CD4-positive, alpha-beta T cell (primary cell): Measurements from ENCODE around the gene TOB2. TPM values are rescaled to one million over a fixed set of nuclear protein-coding genes. Genes with fewer than 3 reads are reported as not detected.
A peak's percentile ranks its signal among the peaks of the same experiment; 100 is the strongest.

ENCODE experiments used
- ATAC-seq: fragments of 200-7000 bp; cut with Tn5 transposase; one replicate; pipeline ENCODE4 v1.10.0; 2022; ENCODE audit warnings: mild to moderate bottlenecking; ENCODE audit not compliant: poor library complexity
- CTCF ChIA-PET: fragments of 350-600 bp; sonication (Branson Sonifier 250); formaldehyde crosslinking; loops from one replicate; lab custom pipeline; 2021; ENCODE audit warnings: antibody characterized with exemption, inconsistent platforms; lab: Charles Lee
- POLR2A ChIA-PET: fragments of 350-600 bp; sonication (Branson Sonifier 250); formaldehyde crosslinking; loops from one replicate; lab custom pipeline; 2021; ENCODE audit warnings: antibody characterized with exemption, inconsistent platforms; lab: Charles Lee
- DNase-seq, 14 experiments: peaks; one replicate each; pipeline ENCODE4 v3.0.0-alpha.2; 2013 to 2020; ENCODE audit warnings: mixed read lengths in 2 of 14
- H3K27ac ChIP-seq, 2 donors: one replicate each; pipeline versions ENCODE4 v1.5.1 to v1.7.0; 2013; ENCODE audit warnings: low read length in 2 of 2, low read depth in 1 of 2, mild to moderate bottlenecking in 1 of 2
- H3K27me3 ChIP-seq, 2 experiments: 1 replicate in 1 of 2; 2 replicates in 1 of 2; pipeline versions ENCODE4 v1.6.1 to v1.7.0; 2013; ENCODE audit warnings: low read length in 2 of 2, control low read depth in 1 of 2, mild to moderate bottlenecking in 1 of 2, moderate library complexity in 1 of 2; ENCODE audit not compliant: insufficient read depth in 2 of 2, control insufficient read depth in 1 of 2
- H3K36me3 ChIP-seq: one replicate; pipeline ENCODE4 v1.6.1; 2013; ENCODE audit warnings: low read length, control low read depth; ENCODE audit not compliant: insufficient read depth
- H3K4me1 ChIP-seq: one replicate; pipeline ENCODE4 v1.6.1; 2013; ENCODE audit warnings: low read length, control low read depth; ENCODE audit not compliant: insufficient read depth
- H3K4me3 ChIP-seq: one replicate; pipeline ENCODE4 v1.5.1; 2013; ENCODE audit warnings: mild to moderate bottlenecking, low read length, moderate library complexity
- H3K9me3 ChIP-seq, 2 experiments: 1 replicate in 1 of 2; 2 replicates in 1 of 2; pipeline versions ENCODE4 v1.6.1 to v1.7.0; 2013; ENCODE audit warnings: low read length in 2 of 2, mild to moderate bottlenecking in 2 of 2, control low read depth in 1 of 2, moderate library complexity in 1 of 2; ENCODE audit not compliant: control insufficient read depth in 1 of 2, insufficient read depth in 1 of 2
- H3K27ac Mint-ChIP-seq: one replicate; pipeline ENCODE4 v1.8.0; 2020; ENCODE audit warnings: mixed read lengths
- H3K27me3 Mint-ChIP-seq: one replicate; pipeline ENCODE4 v1.8.0; 2021; ENCODE audit warnings: mixed read lengths
- H3K36me3 Mint-ChIP-seq: one replicate; pipeline ENCODE4 v1.8.0; 2021; ENCODE audit warnings: low read depth, mixed read lengths
- H3K4me1 Mint-ChIP-seq: one replicate; pipeline ENCODE4 v1.8.0; 2021; ENCODE audit warnings: low read depth, mixed read lengths
- H3K4me3 Mint-ChIP-seq: one replicate; pipeline ENCODE4 v1.8.0; 2020; ENCODE audit warnings: mild to moderate bottlenecking, mixed read lengths
- H3K9me3 Mint-ChIP-seq: one replicate; pipeline ENCODE4 v1.8.0; 2020; ENCODE audit warnings: mixed read lengths
- CTCF ChIP-seq: fragments of 200-600 bp; IDR thresholded peaks from one replicate; pipeline ENCODE4 v1.8.0; 2022; ENCODE audit warnings: antibody characterized with exemption, mild to moderate bottlenecking
- intact Hi-C, 2 experiments: fragments of 100-400 bp; cut with DNase I in 1 of 2; cut with micrococcal nuclease in 1 of 2; formaldehyde crosslinking; loops; one replicate each; pipeline versions ENCODE4 v1.15.1 to v1.9.0; 2023 to 2025; cut with DNase I, micrococcal nuclease
- total RNA-seq, 174 experiments: library from RNA in 2 of 174; stranded (reverse) in 2 of 174; gene quantifications; one replicate each; pipeline ENCODE4 v1.2.3 and lab custom pipeline; 2021 to 2026

TOB2 gene
- total RNA-seq, 2 experiments from 2014 or later = 21.0 to 26.7 TPM

DNA sequence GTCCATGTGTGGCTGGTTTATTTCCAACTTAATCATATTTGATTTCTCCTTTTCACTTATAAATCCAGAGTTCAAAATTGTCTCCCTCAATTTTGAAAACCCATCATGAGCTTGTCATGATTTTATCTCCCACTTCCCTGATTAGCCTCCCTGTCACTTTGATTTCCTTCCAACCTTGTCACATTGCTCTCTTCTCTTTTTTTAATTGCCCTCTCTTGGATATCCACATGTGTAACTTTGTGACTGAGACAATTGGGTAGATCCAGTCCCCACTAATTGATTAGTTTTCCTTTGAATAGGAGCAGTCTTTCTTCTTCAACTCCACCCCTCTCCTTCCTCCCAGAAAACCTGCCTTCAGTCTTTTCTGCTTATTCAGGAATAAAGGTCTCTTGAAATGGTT, 62.5 kb downstream of the TOB2 start:
- Histone ChIP-seq H3K9me3 (no peaks in the 10 kb centered on the region), H3K4me3 (no peak overlapping the region), H3K4me1 (peaks cover 20% of the 10 kb centered on the region), H3K27ac (no peak overlapping the region), H3K36me3 (peaks cover 16% of the 10 kb centered on the region), H3K27me3 (no peaks in the 10 kb centered on the region)
- no peak for TF ChIP-seq CTCF
- H3K9me3 Mint-ChIP-seq = no peaks in the 10 kb centered on the region
- peaks cover 10% of the 10 kb centered on the region for H3K36me3 Mint-ChIP-seq
- peaks cover 31% of the 10 kb centered on the region for H3K4me1 Mint-ChIP-seq
- intact Hi-C loops = loop anchor here (5.0 kb wide), 3 partner anchors 82 to 527 kb away; partner anchors contain the start of genes L3MBTL2 (in 1 of the 2), ST13 (in 1 of the 2), XPNPEP3 (in 1 of the 2) and ZC3H7B (in 1 of the 2)
- H3K27ac Mint-ChIP-seq = peak overlapping the region; percentile 99
- H3K27me3 Mint-ChIP-seq = no peaks in the 10 kb centered on the region
- CTCF ChIA-PET = no interaction called here
- DNase-seq (no peak), ATAC-seq (no peak)
- POLR2A ChIA-PET = interaction anchor here (4.7 kb wide), 1 partner anchor 63 kb away, joined by 65 read pairs; the partner anchor contains the start of gene TOB2
- H3K4me3 Mint-ChIP-seq = peak overlapping the region; percentile 58

Other genes starting within 250 kb of the TOB2 start
- gene L3MBTL2, start 241.5 kb downstream of the TOB2 start, total RNA-seq = 10 to 100 TPM; 16.4 to 17.5 TPM
- 1 to 10 TPM; 1.7 to 1.8 TPM for gene CHADL, start 205.9 kb downstream of the TOB2 start, total RNA-seq
- 100 to 1,000 TPM; 163 to 172 TPM for gene RANGAP1, start 160.6 kb downstream of the TOB2 start, total RNA-seq
- gene ZC3H7B, start 145.3 kb downstream of the TOB2 start, total RNA-seq = 10 to 100 TPM; 29.5 to 32.7 TPM
- 1 to 10 TPM; 2.4 to 2.6 TPM for gene TEF, start 64.9 kb downstream of the TOB2 start, total RNA-seq
- gene PHF5A, start 21.9 kb upstream of the TOB2 start, total RNA-seq = 10 to 100 TPM; 41.3 to 44.2 TPM
- 10 to 100 TPM; 69.5 to 71.9 TPM for gene ACO2, start 22.3 kb upstream of the TOB2 start, total RNA-seq
- 10 to 100 TPM; 13.4 to 17.3 TPM for gene POLR3H, start 97.7 kb upstream of the TOB2 start, total RNA-seq
- not detected for gene CSDC2, start 114.2 kb upstream of the TOB2 start, total RNA-seq
- gene PMM1, start 143.0 kb upstream of the TOB2 start, total RNA-seq = 10 to 100 TPM; 24.8 to 25.5 TPM
- 10 to 100 TPM; 12.7 to 13.0 TPM for gene DESI1, start 174.2 kb upstream of the TOB2 start, total RNA-seq
- 100 to 1,000 TPM; 162 TPM for gene XRCC6, start 174.5 kb upstream of the TOB2 start, total RNA-seq
- 100 to 1,000 TPM; 134 to 140 TPM for gene SNU13, start 242.1 kb upstream of the TOB2 start, total RNA-seq